ENCODE data around the gene ARGLU1. TPM values are rescaled to one million over a fixed set of nuclear protein-coding genes. Genes with fewer than 3 reads are reported as not detected.
"Not testable (repeated sequence)": the region's sequence is repeated elsewhere in the genome, so short reads cannot be mapped to it uniquely, and the experiment has no call there.

The ARGLU1 gene
- polyA plus RNA-seq, 3 donors, result 22.4 to 168 (median 27.2) TPM

DNA sequence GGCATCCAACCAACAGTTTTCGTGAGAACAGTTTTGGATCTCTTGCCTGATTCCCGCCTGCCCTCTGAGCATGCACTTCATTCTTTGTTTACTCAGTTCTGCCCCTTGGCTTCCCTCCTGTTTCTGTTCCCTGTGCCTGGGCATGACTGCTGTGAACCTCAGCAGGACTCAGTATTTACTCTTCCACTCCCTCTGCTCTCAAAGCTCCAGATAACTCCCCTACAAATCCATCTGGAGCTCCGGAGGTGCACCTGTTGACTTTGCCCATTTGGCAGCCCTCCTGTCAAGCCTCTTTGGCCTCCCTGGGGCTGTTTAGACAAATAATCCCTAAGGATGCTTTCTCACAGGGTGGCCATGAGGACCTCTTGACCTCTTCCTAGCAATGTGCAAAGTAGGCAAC, 34.2 kb upstream of the ARGLU1 start:
- no peak overlapping the region for H3K4me2 ChIP-seq (replicated peaks; ENCODE audit: extremely low read depth, low read length, poor library complexity, severe bottlenecking)
- H3K27me3 ChIP-seq (ENCODE audit: control insufficient read depth in 2 of 2, insufficient read depth in 2 of 2, low read length in 2 of 2), result no peaks in the 10 kb centered on the region
- H3K27ac Mint-ChIP-seq, result peak overlapping the region in 1 of 7 donors; percentile 78
- H4K20me1 ChIP-seq (ENCODE audit: insufficient read depth, low read length), result no peaks in the 10 kb centered on the region
- H2AFZ ChIP-seq (ENCODE audit: insufficient read depth, low read depth, low read length, poor library complexity, severe bottlenecking), result no peak overlapping the region
- no peaks in the 10 kb centered on the region for H3K36me3 Mint-ChIP-seq
- intact Hi-C loops (cut with micrococcal nuclease), result no loop called here
- no peaks in the 10 kb centered on the region for H3K9me3 ChIP-seq (replicated peaks in 1 of 2; ENCODE audit: control insufficient read depth in 1 of 2, insufficient read depth in 1 of 2, low read length in 2 of 2)
- H3K9ac ChIP-seq (ENCODE audit: insufficient read depth, low read length, poor library complexity, severe bottlenecking), result no peak overlapping the region
- no peaks in the 10 kb centered on the region for H3K36me3 ChIP-seq (replicated peaks in 1 of 2; ENCODE audit: control insufficient read depth in 1 of 2, insufficient read depth in 2 of 2, low read length in 2 of 2)
- no peaks in the 10 kb centered on the region for H3K79me2 ChIP-seq (ENCODE audit: insufficient read depth, low read length)
- H3K9me3 Mint-ChIP-seq, result peaks cover 0 to 9% (median 3%) of the 10 kb centered on the region in 7 donors
- H3K27me3 Mint-ChIP-seq (ENCODE audit: low read depth in 3 of 3), result peaks cover 0 to 2% (median 1%) of the 10 kb centered on the region in 3 donors
- H3K4me3 ChIP-seq (replicated peaks in 1 of 3; ENCODE audit: low read depth in 2 of 3, low read length in 3 of 3), result no peak overlapping the region
- DNase-seq, result no peak
- H3K4me3 Mint-ChIP-seq, result no peak overlapping the region
- 92% methylated on average over 3 of the region's 3 CpGs for WGBS (ENCODE audit: insufficient coverage)
- no peaks in the 10 kb centered on the region for H3K4me1 Mint-ChIP-seq
- no peak overlapping the region for H3K27ac ChIP-seq (ENCODE audit: low read depth in 1 of 2, low read length in 2 of 2)
- TF ChIP-seq, protein P1, sequence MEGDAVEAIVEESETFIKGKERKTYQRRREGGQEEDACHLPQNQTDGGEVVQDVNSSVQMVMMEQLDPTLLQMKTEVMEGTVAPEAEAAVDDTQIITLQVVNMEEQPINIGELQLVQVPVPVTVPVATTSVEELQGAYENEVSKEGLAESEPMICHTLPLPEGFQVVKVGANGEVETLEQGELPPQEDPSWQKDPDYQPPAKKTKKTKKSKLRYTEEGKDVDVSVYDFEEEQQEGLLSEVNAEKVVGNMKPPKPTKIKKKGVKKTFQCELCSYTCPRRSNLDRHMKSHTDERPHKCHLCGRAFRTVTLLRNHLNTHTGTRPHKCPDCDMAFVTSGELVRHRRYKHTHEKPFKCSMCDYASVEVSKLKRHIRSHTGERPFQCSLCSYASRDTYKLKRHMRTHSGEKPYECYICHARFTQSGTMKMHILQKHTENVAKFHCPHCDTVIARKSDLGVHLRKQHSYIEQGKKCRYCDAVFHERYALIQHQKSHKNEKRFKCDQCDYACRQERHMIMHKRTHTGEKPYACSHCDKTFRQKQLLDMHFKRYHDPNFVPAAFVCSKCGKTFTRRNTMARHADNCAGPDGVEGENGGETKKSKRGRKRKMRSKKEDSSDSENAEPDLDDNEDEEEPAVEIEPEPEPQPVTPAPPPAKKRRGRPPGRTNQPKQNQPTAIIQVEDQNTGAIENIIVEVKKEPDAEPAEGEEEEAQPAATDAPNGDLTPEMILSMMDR (IDR thresholded peaks at IDR 0.05), result no peak
- no peaks in the 10 kb centered on the region for H3K4me1 ChIP-seq (ENCODE audit: control insufficient read depth in 1 of 2, insufficient read depth in 2 of 2, low read length in 2 of 2)

GRCh38 chr13:106601489-106601888, 33.6 kb upstream of the ARGLU1 start:
- Mint-ChIP-seq H3K27ac (no peak overlapping the region), H3K36me3 (no peaks in the 10 kb centered on the region), H3K4me3 (no peak overlapping the region), H3K27me3 (ENCODE audit: low read depth in 3 of 3) (peaks cover 0 to 2% (median 1%) of the 10 kb centered on the region in 3 donors), H3K4me1 (no peaks in the 10 kb centered on the region), H3K9me3 (peaks cover 0 to 9% (median 3%) of the 10 kb centered on the region in 7 donors)
- no peak overlapping the region for H3K27ac ChIP-seq (ENCODE audit: low read depth in 1 of 2, low read length in 2 of 2)
- H3K4me2 ChIP-seq (replicated peaks; ENCODE audit: extremely low read depth, low read length, poor library complexity, severe bottlenecking), result no peak overlapping the region
- H4K20me1 ChIP-seq (ENCODE audit: insufficient read depth, low read length), result no peaks in the 10 kb centered on the region
- H3K27me3 ChIP-seq (ENCODE audit: control insufficient read depth in 2 of 2, insufficient read depth in 2 of 2, low read length in 2 of 2), result no peaks in the 10 kb centered on the region
- no peak overlapping the region for H3K9ac ChIP-seq (ENCODE audit: insufficient read depth, low read length, poor library complexity, severe bottlenecking)
- no peaks in the 10 kb centered on the region for H3K36me3 ChIP-seq (replicated peaks in 1 of 2; ENCODE audit: control insufficient read depth in 1 of 2, insufficient read depth in 2 of 2, low read length in 2 of 2)
- no peaks in the 10 kb centered on the region for H3K9me3 ChIP-seq (replicated peaks in 1 of 2; ENCODE audit: control insufficient read depth in 1 of 2, insufficient read depth in 1 of 2, low read length in 2 of 2)
- intact Hi-C loops (cut with micrococcal nuclease), result no loop called here
- 83% methylated on average over 2 of the region's 6 CpGs for WGBS (ENCODE audit: insufficient coverage)
- no peak for DNase-seq
- H3K79me2 ChIP-seq (ENCODE audit: insufficient read depth, low read length), result no peaks in the 10 kb centered on the region
- no peak overlapping the region for H3K4me3 ChIP-seq (replicated peaks in 1 of 3; ENCODE audit: low read depth in 2 of 3, low read length in 3 of 3)
- TF ChIP-seq, protein P1 (IDR thresholded peaks at IDR 0.05), result no peak
- H2AFZ ChIP-seq (ENCODE audit: insufficient read depth, low read depth, low read length, poor library complexity, severe bottlenecking), result no peak overlapping the region
- H3K4me1 ChIP-seq (ENCODE audit: control insufficient read depth in 1 of 2, insufficient read depth in 2 of 2, low read length in 2 of 2), result no peaks in the 10 kb centered on the region

- intact Hi-C loops (cut with micrococcal nuclease); H3K36me3 ChIP-seq (replicated peaks in 1 of 2; ENCODE audit: control insufficient read depth in 1 of 2, insufficient read depth in 2 of 2, low read length in 2 of 2); H3K4me3 Mint-ChIP-seq; H3K4me3 ChIP-seq (replicated peaks in 1 of 3; ENCODE audit: low read depth in 2 of 3, low read length in 3 of 3); H3K9me3 ChIP-seq (replicated peaks in 1 of 2; ENCODE audit: control insufficient read depth in 1 of 2, insufficient read depth in 1 of 2, low read length in 2 of 2); H2AFZ ChIP-seq (ENCODE audit: insufficient read depth, low read depth, low read length, poor library complexity, severe bottlenecking); H3K79me2 ChIP-seq (ENCODE audit: insufficient read depth, low read length); H3K27me3 Mint-ChIP-seq (ENCODE audit: low read depth in 3 of 3); H3K9ac ChIP-seq (ENCODE audit: insufficient read depth, low read length, poor library complexity, severe bottlenecking); H3K9me3 Mint-ChIP-seq; H3K4me1 Mint-ChIP-seq; H3K4me1 ChIP-seq (ENCODE audit: control insufficient read depth in 1 of 2, insufficient read depth in 2 of 2, low read length in 2 of 2); H3K27me3 ChIP-seq (ENCODE audit: control insufficient read depth in 2 of 2, insufficient read depth in 2 of 2, low read length in 2 of 2); H3K27ac ChIP-seq (ENCODE audit: low read depth in 1 of 2, low read length in 2 of 2); H3K4me2 ChIP-seq (replicated peaks; ENCODE audit: extremely low read depth, low read length, poor library complexity, severe bottlenecking); DNase-seq; H4K20me1 ChIP-seq (ENCODE audit: insufficient read depth, low read length); H3K36me3 Mint-ChIP-seq: not testable (repeated sequence)
- WGBS (ENCODE audit: insufficient coverage), result no CpG with 5 or more reads among the region's 2 CpGs
- peak overlapping the region in 1 of 7 donors; percentile 41 for H3K27ac Mint-ChIP-seq
These were observed 32.8 kb upstream of the ARGLU1 start for GRCh38 chr13:106600798-106601135.

Measured in CD14-positive monocyte (primary cell).